ENCODE results near the gene CNTN1.
"Not testable (repeated sequence)": the region's sequence is repeated elsewhere in the genome, so short reads cannot be mapped to it uniquely, and the experiment has no call there.

The CNTN1 gene

DNA sequence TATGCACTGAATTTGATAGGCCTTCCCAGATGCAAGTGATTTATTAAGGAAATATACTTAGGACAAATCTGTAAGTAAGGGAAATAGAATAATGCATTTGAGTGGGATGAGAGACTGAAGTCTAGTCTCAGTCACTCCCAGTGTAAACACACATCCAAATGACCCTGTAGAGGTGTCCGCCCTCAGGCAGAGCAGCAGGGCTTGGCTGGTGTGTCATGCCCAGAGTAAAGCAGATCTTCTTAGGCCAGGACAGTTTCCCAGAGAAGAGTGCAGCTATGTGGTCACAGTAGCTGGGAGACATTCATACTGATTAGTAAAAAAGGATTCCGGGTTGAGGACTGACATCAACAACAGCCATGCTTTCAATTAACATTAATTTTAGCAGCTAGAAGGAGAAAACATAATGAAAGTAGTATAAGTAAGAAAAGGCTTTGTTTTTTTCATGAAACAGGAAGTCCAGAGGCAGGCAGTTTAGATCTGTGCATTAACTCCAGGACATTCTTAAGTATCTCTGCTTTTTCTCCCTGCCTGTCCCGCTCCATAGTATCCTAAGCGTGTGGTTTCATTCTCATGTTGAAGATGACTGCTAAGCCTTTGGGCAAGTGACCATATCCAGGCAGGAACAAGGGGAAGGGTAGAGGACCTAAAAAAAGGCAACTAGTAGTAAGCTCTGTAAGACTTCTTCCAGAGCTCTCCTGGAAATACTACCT is 35.7 kb downstream of the CNTN1 start:
- ChIA-PET POLR2A (no interaction called here), CTCF (no interaction called here)
- TF ChIP-seq, protein P1, sequence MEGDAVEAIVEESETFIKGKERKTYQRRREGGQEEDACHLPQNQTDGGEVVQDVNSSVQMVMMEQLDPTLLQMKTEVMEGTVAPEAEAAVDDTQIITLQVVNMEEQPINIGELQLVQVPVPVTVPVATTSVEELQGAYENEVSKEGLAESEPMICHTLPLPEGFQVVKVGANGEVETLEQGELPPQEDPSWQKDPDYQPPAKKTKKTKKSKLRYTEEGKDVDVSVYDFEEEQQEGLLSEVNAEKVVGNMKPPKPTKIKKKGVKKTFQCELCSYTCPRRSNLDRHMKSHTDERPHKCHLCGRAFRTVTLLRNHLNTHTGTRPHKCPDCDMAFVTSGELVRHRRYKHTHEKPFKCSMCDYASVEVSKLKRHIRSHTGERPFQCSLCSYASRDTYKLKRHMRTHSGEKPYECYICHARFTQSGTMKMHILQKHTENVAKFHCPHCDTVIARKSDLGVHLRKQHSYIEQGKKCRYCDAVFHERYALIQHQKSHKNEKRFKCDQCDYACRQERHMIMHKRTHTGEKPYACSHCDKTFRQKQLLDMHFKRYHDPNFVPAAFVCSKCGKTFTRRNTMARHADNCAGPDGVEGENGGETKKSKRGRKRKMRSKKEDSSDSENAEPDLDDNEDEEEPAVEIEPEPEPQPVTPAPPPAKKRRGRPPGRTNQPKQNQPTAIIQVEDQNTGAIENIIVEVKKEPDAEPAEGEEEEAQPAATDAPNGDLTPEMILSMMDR (IDR thresholded peaks at IDR 0.05; ENCODE audit: insufficient read depth, low read length, missing control alignments), result no peak
- no peak overlapping the region for H3K4me3 ChIP-seq (ENCODE audit: low read depth, low read length)
- DNase-seq (ENCODE audit: low read depth, low spot score), result no peak

- no peak overlapping the region for H3K4me3 ChIP-seq (ENCODE audit: low read depth, low read length)
- ChIA-PET CTCF (no interaction called here), POLR2A (no interaction called here)
- no peak for DNase-seq (ENCODE audit: low read depth, low spot score)
- TF ChIP-seq, protein P1 (IDR thresholded peaks at IDR 0.05; ENCODE audit: insufficient read depth, low read length, missing control alignments), result no peak
Observed at GRCh38 chr12:40730281-40730680, 38.0 kb downstream of the CNTN1 start.

DNA sequence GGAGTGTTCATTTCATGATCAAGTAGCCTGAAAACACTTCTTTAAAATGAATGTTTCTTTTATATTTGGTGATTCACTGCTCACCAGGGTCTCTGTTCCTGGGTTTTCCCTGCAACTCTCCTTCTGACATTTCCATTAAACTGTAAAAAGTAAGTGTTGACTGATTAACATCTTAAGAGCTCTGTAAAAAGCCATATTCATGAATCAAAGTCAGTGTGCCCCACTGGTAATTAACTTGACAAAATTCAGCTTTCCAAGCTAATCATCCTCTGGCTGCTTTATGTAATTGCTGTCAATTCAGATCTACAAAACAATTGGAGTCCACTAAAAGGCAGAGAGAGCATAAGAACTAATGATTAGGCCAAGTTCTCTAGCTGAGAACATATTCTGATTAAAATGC is 41.6 kb downstream of the CNTN1 start:
- POLR2A ChIA-PET, result no interaction called here
- H3K4me3 ChIP-seq (ENCODE audit: low read depth, low read length), result no peak overlapping the region
- CTCF ChIA-PET, result no interaction called here
- no peak for DNase-seq (ENCODE audit: low read depth, low spot score)
- TF ChIP-seq, protein P1 (IDR thresholded peaks at IDR 0.05; ENCODE audit: insufficient read depth, low read length, missing control alignments), result no peak

- no peak for DNase-seq (ENCODE audit: low read depth, low spot score)
- no peak overlapping the region for H3K4me3 ChIP-seq (ENCODE audit: low read depth, low read length)
- TF ChIP-seq, protein P1 (IDR thresholded peaks at IDR 0.05; ENCODE audit: insufficient read depth, low read length, missing control alignments), result no peak
- ChIA-PET POLR2A (no interaction called here), CTCF (no interaction called here)
Observed at GRCh38 chr12:40734276-40734675, 42.0 kb downstream of the CNTN1 start.

DNA sequence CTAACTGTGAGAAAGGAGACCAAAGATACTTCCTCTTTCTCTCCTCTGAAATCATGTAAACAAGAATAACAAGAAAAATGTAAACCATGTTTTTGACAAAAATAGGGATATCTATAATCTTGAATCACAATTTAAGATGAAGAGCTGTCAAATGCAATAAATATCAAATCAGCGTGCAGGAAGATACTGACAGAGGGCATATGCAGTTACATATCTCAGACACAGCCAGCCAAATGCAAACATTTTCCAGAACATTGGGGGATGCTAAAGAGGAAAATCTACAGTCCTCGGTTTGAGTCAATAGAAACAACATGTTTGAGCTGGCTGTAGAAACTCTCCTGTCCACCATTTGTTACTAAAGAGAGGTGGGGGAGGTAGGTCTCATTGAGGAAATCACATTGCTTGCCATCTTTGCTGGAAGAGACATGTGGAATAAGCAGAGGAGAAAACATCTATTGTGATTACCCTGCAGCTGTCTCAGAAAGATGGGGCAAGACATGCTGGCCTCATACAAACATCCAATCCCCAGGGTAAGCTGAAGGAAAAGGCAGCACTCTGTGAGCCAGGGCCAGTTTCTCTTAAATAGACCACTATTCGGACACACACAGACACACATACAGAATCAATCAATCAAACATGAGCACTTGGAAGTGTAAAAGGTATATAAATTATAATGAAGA is 43.5 kb downstream of the CNTN1 start:
- no peak overlapping the region for H3K4me3 ChIP-seq (ENCODE audit: low read depth, low read length)
- POLR2A ChIA-PET, result no interaction called here
- TF ChIP-seq, protein P1 (IDR thresholded peaks at IDR 0.05; ENCODE audit: insufficient read depth, low read length, missing control alignments), result no peak
- CTCF ChIA-PET, result no interaction called here
- DNase-seq (ENCODE audit: low read depth, low spot score), result no peak

DNA sequence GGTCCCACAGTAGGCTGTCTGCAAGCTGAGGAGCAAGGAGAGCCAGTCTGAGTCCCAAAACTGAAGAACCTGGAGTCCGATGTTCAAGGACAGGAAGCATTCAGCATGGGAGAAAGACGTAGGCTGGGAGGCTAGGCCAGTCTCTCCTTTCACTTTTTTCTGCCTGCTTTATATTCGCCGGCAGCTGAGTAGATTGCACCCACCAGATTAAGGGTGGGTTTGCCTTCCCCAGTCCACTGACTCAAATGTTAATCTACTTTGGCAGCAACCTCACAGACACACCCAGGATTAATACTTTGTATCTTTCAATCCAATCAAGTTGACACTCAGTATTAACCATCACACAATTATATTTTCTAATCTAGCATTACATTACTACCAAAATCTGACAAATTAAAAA is 45.2 kb downstream of the CNTN1 start:
- H3K4me3 ChIP-seq (ENCODE audit: low read depth, low read length); CTCF ChIA-PET; POLR2A ChIA-PET; DNase-seq (ENCODE audit: low read depth, low spot score): not testable (repeated sequence)

DNA sequence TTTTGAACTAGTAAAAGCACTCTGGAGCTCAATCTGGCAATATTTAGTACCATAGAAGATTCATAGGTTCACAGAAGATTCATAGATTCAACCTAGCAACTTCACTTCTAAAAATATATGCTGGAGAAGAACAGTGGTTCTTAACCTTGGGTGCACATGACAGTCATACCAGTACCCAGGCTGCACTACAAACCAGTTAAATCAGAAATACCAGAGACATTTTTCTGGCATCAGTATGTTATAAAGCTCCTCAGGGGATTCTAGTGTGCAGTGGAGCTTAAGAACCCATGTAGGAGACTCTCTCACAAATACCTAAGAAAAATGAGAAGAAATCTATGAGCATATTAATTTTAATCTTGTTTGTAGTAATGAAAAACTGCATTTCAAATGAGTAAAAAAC is 46.6 kb downstream of the CNTN1 start:
- TF ChIP-seq, protein P1 (IDR thresholded peaks at IDR 0.05; ENCODE audit: insufficient read depth, low read length, missing control alignments), result no peak
- ChIA-PET POLR2A (no interaction called here), CTCF (no interaction called here)
- H3K4me3 ChIP-seq (ENCODE audit: low read depth, low read length), result no peak overlapping the region
- DNase-seq (ENCODE audit: low read depth, low spot score), result no peak
